Measurements from ENCODE around the gene KIR2DL3.
"Not testable (repeated sequence)": the region's sequence is repeated elsewhere in the genome, so short reads cannot be mapped to it uniquely, and the experiment has no call there.

The KIR2DL3 gene

DNA sequence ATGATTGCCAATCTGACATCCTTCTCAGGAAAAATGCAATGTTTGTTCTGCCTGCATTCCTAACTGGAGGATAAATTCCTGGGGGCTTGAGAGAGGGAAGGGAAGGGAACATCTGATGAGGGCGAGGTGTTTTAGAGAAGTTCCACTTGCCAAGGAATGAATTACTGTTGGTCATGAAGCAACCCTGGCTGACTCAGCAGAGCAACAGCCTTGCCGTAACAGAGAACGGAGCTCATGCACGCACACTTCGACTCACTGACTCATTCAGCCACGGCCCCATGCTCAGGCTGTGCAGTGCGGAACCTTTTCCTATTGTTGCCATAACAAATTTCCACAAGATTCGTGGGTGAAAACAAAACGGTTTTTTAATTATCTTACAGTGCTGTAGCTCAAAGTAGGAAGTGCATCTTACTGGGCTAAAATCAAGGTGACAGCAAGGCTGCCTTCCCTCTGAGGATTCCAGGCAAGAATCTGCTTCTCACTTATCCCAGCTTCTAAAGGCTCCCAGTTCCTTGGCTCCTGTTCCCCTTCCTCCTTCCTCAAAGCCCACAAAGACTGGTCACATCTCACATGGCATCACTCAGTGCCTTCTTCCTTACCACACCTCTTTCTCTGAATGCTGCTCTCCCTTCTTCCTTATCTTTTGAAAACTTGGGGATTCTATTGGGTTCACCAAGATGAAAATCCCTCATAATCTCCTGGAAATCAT, 9.5 kb downstream of the KIR2DL3 start:
- DNase-seq: not testable (repeated sequence)

DNA sequence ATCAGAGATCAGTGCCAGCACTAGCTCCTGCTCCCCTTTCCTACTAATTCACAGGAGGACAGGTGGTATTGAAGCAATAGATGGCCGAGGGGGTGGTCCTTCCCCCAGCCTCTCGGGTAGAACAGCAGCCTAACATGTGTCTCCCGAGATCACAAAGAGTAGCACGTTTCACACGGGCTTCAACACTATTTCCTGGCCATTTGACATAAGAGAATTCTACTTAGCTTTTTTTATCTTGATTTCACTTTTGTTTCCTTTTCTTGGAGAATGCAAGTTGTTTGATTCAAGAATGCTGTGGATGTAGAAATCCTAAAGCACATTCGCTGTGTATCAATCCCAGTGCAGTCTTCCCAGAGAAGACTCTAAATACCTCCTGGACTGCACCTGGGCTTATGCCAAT, 12.0 kb downstream of the KIR2DL3 start:
- DNase-seq: not testable (repeated sequence)

DNA sequence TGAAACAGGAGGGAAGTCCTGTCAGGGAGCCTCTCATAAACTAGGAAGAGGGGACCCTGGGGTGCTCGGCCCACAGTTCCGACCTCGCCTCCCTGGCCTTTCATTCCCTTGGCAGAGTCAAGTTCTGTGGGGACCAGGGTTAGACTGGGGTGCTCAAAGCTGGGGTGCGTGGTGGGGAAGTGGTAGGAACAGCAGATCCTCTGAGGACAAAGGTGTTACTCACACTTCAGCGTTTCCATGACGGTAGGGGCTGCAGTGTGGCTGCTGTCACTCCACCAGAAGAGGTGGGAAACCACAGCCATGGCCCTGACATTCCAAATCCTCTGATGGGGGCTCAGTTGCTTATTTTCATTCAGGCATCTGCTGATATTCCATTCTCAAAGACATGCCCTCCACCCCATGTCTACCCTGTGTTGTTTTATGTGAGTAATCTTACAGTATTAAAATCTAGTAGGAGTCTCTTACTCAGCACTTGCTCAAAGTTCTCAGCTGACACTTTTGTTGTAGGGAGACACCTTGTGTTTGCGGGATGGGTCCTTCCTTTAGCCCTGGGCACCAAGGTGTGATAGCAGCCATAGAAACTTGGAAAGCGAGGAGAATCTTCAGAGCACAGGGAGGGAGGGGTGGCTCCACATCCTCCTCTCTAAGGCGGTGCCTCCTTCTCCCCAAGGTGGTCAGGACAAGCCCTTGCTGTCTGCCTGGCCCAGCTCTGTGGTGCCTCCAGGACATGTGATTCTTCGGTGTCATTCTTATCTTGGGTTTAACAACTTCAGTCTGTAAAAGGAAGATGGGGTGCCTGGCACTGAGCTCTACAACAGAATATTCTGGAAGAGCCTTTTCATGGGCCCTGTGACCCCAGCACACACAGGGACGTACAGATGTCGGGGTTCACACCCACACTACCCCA, 18.1 kb downstream of the KIR2DL3 start:
- DNase-seq: not testable (repeated sequence)

DNA sequence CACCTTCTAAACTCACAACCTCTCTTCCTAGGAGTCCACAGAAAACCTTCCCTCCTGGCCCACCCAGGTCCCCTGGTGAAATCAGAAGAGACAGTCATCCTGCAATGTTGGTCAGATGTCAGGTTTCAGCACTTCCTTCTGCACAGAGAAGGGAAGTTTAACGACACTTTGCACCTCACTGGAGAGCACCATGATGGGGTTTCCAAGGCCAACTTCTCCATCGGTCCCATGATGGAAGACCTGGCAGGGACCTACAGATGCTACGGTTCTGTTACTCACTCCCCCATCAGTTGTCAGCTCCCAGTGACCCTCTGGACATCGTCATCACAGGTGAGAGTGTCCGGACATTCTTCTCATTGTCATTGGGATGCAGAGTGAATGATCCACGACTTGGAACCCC, 20.3 kb downstream of the KIR2DL3 start:
- DNase-seq: not testable (repeated sequence)

DNA sequence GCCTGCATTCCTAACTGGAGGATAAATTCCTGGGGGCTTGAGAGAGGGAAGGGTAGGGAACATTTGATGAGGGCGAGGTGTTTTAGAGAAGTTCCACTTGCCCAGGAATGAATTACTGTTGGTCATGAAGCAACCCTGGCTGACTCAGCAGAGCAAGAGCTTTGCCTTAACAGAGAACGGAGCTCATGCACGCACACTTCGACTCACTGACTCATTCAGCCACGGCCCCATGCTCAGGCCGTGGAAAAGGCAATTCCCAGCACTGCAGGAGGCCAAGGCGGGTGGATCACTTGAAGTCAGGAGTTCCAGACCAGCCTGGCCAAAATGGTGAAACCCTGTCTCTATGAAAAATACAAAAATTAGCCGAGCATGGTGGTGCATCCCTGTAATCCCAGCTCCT, 25.9 kb downstream of the KIR2DL3 start:
- DNase-seq: not testable (repeated sequence)

DNA sequence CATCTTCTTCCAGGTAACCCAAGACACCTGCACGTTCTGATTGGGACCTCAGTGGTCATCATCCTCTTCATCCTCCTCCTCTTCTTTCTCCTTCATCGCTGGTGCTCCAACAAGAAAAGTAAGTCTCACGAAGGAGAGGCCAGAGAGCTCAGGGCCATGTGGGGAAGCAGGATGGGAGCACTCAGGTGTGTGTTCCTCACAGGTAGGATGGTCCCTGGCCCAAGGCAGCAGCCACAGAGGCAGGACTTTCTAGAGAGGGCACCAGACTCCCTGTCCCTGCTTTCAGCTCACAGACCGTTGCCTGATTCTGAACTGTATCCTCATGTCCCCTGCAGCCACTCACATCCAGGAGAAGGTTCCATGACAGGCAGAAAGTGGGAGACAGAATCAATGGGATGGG, 28.2 kb downstream of the KIR2DL3 start:
- DNase-seq: not testable (repeated sequence)

DNA sequence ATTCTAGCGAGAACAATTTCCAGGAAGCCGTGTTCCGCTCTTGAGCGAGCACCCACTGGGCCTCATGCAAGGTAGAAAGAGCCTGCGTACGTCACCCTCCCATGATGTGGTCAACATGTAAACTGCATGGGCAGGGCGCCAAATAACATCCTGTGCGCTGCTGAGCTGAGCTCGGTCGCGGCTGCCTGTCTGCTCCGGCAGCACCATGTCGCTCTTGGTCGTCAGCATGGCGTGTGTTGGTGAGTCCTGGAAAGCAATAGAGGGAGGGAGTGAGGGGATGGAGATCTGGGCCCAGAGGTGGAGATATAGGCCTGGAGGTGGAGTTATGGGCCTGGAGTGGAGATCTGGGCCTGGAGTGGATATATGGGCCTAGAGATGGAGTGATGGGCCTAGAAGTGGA, 31.3 kb downstream of the KIR2DL3 start, which contains the start of gene KIR2DL1:
Gene KIR2DL1 (plus strand): TSS at position 148 of the 400 bp plus-strand sequence. CDS start 58 bp downstream, at position 206.
- DNase-seq: not testable (repeated sequence)

DNA sequence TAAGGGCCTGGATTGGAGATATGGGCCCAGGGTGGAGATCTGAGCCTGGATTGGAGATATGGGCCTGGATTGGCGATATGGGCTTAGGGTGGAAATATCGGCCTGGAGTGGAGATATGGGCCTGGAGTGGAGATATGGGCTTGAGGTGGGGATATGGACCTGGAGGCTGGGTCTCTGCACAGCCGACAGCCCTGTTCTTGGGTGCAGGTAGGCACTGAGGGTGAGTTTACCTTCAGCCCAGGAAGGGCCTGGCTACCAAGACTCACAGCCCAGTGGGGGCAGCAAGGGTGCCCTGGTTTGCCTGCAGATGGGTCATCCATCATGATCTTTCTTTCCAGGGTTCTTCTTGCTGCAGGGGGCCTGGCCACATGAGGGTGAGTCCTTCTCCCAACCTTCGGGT, 32.2 kb downstream of the KIR2DL3 start:
- DNase-seq: not testable (repeated sequence)

DNA sequence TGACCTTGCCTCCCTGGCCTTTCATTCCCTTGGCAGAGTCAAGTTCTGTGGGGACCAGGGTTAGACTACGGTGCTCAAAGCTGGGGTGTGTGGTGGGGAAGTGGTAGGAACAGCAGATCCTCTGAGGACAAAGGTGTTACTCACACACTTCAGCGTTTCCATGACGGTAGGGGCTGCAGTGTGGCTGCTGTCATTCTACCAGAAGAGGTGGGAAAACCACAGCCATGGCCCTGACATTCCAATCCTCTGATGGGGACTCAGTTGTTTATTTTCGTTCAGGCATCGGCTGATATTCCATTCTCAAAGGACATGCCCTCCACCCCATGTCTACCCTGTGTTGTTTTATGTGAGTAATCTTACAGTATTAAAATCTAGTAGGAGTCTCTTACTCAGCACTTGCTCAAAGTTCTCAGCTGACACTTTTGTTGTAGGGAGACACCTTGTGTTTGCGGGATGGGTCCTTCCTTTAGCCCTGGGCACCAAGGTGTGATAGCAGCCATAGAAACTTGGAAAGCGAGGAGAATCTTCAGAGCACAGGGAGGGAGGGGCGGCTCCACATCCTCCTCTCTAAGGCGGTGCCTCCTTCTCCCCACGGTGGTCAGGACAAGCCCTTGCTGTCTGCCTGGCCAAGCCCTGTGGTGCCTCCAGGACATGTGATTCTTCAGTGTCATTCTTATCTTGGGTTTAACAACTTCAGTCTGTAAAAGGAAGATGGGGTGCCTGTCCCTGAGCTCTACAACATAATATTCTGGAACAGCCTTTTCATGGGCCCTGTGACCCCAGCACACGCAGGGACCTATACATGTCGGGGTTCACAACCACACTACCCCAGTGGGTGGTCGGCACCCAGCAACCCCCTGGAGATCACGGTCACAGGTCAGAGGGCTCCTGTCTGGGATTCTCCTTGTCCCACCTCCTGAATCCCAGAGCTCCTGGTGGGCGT, 33.0 kb downstream of the KIR2DL3 start:
- DNase-seq: not testable (repeated sequence)

DNA sequence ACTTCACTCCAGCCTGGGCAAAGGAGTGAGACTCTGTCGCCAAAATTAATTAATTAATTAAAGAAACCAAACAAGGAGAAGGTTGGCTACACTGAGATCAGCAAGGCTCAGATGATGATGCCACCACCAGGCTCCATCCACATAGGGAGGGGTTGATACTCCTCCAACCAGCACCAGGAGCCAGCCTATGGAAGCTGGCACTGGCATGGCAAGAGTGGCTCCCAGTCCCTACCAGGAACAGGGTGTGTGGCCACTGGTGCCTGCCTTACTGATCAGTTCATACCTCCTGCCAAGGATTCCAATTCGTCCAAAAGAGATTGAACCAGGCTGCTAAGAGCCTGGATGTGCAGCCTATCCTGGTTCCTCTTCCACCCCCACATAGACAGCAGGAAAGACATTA, 34.4 kb downstream of the KIR2DL3 start:
- DNase-seq: not testable (repeated sequence)

DNA sequence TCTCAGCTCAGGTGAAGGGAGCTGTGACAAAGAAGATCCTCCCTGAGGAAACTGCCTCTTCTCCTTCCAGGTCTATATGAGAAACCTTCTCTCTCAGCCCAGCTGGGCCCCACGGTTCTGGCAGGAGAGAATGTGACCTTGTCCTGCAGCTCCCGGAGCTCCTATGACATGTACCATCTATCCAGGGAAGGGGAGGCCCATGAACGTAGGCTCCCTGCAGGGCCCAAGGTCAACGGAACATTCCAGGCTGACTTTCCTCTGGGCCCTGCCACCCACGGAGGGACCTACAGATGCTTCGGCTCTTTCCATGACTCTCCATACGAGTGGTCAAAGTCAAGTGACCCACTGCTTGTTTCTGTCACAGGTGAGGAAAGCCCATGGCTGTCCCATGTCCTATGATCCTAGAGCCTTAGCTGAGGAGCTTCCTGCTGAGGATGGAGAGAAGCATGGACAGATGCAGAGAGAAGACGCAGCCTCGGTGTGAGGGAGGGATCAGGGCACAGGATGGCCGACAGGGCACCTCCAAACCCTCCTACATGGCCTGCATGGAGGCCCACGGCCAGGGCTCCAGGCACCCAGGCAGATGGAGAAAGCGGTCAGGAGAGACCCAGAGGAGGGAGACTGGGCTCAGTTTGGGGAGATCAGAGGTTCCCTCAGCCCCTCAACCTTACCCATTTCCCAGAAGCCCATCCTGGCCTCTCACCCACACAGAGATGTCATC, 36.9 kb downstream of the KIR2DL3 start:
- not testable (repeated sequence) for DNase-seq

DNA sequence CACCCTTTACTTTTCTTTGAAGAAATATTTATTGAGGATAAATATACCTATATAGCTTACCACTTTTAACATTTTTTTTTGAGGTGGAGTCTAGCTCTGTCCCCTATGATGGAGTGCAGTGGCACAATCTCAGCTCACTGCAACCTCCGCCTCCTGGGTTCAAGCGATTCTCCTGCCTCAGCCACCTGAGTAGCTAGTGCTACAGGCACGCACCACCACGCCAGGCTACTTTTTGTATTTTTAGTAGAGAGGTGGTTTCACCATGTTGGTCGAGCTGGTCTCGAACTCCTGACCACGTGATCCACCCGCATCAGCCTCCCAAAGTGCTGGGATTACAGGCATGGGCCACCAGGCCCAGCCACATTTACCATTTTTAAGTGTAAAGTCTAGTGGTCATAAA, 37.5 kb downstream of the KIR2DL3 start:
- not testable (repeated sequence) for DNase-seq

DNA sequence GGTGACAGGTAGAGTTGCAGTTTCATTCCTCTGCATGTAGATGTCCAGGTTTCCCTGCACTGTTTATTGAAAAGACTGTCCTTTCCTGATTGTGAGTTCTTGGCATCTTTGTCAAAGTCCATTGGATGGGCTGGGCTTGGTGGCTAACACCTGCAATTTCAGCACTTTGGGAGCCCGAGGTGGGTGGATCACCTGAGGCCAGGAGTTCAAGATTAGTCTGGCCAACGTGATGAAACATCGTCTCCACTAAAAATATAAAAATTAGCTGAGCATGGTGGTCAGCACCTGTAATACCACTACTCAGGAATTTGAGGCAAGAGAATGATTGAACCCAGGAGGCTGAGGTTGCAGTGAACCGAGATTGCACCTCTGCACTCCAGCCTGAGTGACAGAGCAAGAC, 39.5 kb downstream of the KIR2DL3 start:
- DNase-seq: not testable (repeated sequence)

DNA sequence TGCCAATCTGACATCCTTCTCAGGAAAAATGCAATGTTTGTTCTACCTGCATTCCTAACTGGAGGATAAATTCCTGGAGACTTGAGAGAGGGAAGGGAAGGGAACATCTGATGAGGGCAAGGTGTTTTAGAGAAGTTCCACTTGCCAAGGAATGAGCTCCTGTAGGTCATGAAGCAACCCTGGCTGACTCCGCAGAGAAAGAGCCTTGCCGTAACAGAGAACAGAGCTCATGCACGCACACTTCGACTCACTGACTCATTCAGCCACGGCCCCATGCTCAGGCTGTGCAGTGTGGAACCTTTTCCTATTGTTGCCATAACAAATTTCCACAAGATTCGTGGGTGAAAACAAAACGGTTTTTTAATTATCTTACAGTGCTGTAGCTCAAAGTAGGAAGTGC, 40.6 kb downstream of the KIR2DL3 start:
- DNase-seq: not testable (repeated sequence)

DNA sequence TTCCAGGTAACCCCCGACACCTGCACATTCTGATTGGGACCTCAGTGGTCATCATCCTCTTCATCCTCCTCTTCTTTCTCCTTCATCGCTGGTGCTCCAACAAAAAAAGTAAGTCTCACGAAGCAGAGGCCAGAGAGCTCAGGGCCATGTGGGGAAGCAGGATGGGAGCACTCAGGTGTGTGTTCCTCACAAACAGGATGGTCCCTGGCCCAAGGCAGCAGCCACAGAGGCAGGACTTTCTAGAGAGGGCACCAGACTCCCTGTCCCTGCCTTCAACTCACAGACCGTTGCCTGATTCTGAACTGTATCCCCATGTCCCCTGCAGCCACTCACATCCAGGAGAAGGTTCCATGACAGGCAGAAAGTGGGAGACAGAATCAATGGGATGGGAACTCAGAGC, 44.6 kb downstream of the KIR2DL3 start:
- not testable (repeated sequence) for DNase-seq

DNA sequence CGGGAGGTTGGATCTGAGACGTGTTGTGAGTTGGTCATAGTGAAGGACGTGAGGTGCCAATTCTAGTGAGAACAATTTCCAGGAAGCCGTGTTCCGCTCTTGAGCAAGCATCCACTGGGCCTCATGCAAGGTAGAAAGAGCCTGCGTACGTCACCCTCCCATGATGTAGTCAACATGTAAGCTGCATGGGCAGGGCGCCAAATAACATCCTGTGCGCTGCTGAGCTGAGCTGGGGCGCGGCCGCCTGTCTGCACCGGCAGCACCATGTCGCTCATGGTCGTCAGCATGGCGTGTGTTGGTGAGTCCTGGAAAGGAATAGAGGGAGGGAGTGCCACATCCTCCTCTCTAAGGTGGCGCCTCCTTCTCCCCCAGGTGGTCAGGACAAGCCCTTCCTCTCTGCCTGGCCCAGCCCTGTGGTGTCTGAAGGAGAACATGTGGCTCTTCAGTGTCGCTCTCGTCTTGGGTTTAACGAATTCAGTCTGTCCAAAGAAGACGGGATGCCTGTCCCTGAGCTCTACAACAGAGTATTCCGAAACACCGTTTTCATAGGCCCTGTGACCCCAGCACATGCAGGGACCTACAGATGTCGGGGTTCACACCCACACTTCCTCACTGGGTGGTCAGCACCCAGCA, 47.9 kb downstream of the KIR2DL3 start:
- DNase-seq: not testable (repeated sequence)

DNA sequence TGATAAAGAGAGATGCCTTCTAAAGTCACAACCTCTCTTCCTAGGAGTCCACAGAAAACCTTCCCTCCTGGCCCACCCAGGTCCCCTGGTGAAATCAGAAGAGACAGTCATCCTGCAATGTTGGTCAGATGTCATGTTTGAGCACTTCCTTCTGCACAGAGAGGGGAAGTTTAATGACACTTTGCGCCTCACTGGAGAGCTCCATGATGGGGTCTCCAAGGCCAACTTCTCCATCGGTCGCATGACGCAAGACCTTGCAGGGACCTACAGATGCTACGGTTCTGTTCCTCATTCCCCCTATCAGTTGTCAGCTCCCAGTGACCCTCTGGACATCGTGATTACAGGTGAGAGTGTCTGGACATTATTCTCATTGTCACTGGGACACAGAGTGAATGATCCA, 49.8 kb downstream of the KIR2DL3 start:
- not testable (repeated sequence) for DNase-seq

DNA sequence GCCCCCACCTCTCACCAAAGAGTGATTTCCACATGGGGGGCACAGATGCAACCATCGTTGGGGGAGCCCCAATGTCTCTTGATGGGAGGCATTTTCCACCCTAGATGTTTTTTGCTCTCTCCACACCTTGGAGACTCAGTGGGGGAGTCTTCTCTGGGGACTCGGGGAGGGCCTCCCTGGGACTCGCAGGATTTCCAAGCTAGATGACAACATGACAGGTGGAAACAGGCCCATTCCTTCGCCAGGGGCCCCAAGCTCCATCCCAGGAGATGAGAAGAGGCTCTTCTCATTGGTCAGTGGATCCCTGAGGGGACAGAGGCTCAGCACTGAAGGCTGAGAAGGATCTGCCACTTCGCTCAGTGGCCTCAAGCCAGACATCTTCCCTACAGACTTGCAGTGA, 52.4 kb downstream of the KIR2DL3 start:
- no peak for DNase-seq

DNA sequence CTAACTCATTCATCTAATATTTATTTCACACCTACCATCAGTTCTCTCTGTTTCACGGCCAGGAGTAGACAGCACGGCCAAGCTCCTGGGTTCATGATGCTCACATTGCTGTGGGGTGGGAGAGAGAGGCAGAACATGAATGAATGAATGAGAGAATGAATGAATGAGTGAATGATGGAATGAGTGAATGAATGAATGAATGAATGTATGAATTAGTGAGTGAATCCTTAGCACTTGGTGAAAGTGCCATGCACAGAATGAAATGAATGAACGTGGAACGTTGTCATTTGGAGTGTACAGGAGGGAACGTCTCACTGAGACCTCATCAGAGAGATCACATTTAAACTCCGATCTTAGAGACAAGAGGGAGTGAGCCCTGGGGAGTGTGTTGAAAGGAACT, 53.2 kb downstream of the KIR2DL3 start:
- no peak for DNase-seq

DNA sequence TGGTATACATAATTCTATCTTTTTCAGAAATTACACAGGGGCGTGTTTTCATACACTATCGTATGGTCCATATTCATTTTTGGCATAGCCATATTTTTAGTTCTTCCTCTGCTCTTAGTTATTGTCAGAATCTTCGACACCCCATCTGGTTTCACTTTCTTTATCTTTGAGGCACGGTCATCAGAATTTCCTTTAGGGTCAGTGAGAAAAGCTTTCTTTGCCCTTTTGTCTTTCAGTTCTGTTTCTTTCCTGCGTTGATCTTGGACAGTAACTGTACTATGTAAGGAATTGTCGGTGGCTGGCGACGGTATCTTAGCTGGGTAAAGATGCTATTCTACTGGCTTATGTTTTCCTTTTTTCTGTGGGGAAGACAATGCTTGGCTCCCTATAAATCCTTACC, 54.5 kb downstream of the KIR2DL3 start:
- no peak for DNase-seq

DNA sequence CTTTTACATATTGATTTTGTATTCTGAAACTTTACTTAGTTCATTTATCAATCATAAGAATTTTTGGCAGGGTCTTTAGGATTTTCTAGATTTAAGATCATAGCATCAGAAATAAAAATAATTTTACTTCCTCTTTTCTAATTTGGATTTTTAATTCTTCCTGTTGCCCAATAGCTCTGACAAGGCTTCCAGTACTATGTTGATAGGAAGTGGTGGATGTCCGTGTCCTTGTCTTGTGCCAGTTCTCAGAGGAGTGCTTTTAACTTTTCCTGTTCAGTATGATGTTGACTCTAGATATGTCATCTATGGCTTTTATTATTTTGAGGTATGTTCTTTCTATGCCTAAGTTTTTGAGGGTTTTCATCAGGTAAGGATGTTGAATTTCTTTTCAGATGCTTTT, 57.4 kb downstream of the KIR2DL3 start:
- DNase-seq: no peak

All from DMS 273 treated with DMSO at 0.1 percent for 48 hours (cell line).